SK-N-MC (cell line): ENCODE data around the gene HES4.

Experiments used
- EZH2 ChIP-seq: fragments of 200-600 bp; sonication (generic); IDR thresholded peaks from one replicate; pipeline ENCODE4 v1.6.1; 2017; ENCODE audit warnings: antibody characterized with exemption
- FOXP2 ChIP-seq: optimal IDR thresholded peaks from 2 replicates; pipeline ENCODE3; 2011; ENCODE audit warnings: mild to moderate bottlenecking, moderate library complexity; ENCODE audit not compliant: insufficient read depth; ENCODE audit errors: extremely low read length, control extremely low read depth
- POLR2AphosphoS5 ChIP-seq: IDR thresholded peaks from 2 replicates; pipeline ENCODE4 v1.6.1; 2012; ENCODE audit warnings: mild to moderate bottlenecking, low read depth, low read length, borderline replicate concordance

DNA sequence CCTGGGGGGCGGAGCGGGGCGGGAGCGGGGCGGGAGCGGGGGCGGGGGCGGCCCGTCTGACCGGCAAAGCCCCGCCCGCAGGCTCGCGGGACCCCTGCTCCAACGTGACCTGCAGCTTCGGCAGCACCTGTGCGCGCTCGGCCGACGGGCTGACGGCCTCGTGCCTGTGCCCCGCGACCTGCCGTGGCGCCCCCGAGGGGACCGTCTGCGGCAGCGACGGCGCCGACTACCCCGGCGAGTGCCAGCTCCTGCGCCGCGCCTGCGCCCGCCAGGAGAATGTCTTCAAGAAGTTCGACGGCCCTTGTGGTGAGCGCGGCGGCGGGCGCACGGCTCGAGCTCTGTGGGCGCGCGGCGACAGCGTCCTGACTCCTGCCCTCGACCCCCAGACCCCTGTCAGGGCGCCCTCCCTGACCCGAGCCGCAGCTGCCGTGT, 41.2 kb upstream of the HES4 start:
- TF ChIP-seq EZH2 (no peak), POLR2AphosphoS5 (no peak), FOXP2 (no peak)
